Inflammatory macrophage (primary cell): ENCODE results near the gene RBM20.

Source experiments
- DNase-seq, 2 donors: peaks; one replicate each; pipeline ENCODE4 v3.0.0-alpha.2; 2020 to 2022

The RBM20 gene

GRCh38 chr10:110813743-110814472, 169.8 kb downstream of the RBM20 start:
- DNase-seq = no peak

GRCh38 chr10:110815354-110816004, 171.3 kb downstream of the RBM20 start:
- no peak for DNase-seq

GRCh38 chr10:110817614-110818013, 173.5 kb downstream of the RBM20 start:
- DNase-seq = no peak

- no peak for DNase-seq
These were observed 174.4 kb downstream of the RBM20 start for GRCh38 chr10:110818311-110819256.

GRCh38 chr10:110820321-110820814, 176.2 kb downstream of the RBM20 start:
- no peak for DNase-seq

- no peak for DNase-seq
These were observed 177.4 kb downstream of the RBM20 start for GRCh38 chr10:110821508-110821907.

GRCh38 chr10:110822035-110822711, 178.0 kb downstream of the RBM20 start:
- no peak for DNase-seq

GRCh38 chr10:110822712-110823311, 178.7 kb downstream of the RBM20 start:
- DNase-seq = no peak

- DNase-seq = no peak
These were observed 180.0 kb downstream of the RBM20 start for GRCh38 chr10:110824152-110824441.

GRCh38 chr10:110824660-110825059, 180.5 kb downstream of the RBM20 start:
- DNase-seq = no peak

GRCh38 chr10:110825508-110825907, 181.4 kb downstream of the RBM20 start:
- no peak for DNase-seq

GRCh38 chr10:110827410-110827809, 183.3 kb downstream of the RBM20 start:
- no peak for DNase-seq

GRCh38 chr10:110827875-110828274, 183.7 kb downstream of the RBM20 start:
- DNase-seq = no peak

GRCh38 chr10:110828525-110828924, 184.4 kb downstream of the RBM20 start:
- no peak for DNase-seq

GRCh38 chr10:110829721-110830410, 185.7 kb downstream of the RBM20 start:
- no peak for DNase-seq

GRCh38 chr10:110833234-110833940, 189.3 kb downstream of the RBM20 start:
- no peak for DNase-seq

- no peak for DNase-seq
These were observed 189.9 kb downstream of the RBM20 start for GRCh38 chr10:110833941-110834628.

GRCh38 chr10:110834629-110835301, 190.6 kb downstream of the RBM20 start:
- DNase-seq = no peak

- no peak for DNase-seq
These were observed 191.7 kb downstream of the RBM20 start for GRCh38 chr10:110835841-110836240.

- DNase-seq = no peak
These were observed 192.6 kb downstream of the RBM20 start for GRCh38 chr10:110836706-110837105.
